HTERT RPE-1 (cell line): ENCODE data around the gene MTHFD1.

Source experiments
- in situ Hi-C: fragments of 300-500 bp; cut with MboI; formaldehyde crosslinking; loops from 4 replicates; pipeline ENCODE4 v1.14.3; 2020; ENCODE audit warnings: low sequenced_read_pairs

MTHFD1 gene

GRCh38 chr14:64488590-64489099, 100.5 kb downstream of the MTHFD1 start:
- in situ Hi-C loops = no loop called here

GRCh38 chr14:64491637-64492036, 103.5 kb downstream of the MTHFD1 start:
- in situ Hi-C loops = no loop called here

DNA sequence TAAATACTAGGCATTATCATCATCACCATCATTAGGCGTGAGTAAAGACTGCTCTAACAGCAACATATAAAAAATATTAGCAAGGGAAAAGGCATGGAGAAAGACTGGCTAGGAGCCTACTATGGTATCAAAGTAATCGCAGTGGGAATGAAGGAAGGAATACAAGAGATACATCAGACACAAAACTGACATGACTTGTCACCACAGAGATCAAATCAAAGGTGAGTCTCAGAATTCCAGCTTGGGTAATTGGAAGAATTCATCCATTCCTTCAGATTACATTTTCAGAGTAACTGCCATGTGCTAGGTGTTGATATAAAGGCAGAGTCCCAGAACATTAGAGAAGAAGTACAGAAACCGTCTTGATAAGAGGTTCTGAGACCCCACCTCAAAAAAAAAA, 105.3 kb downstream of the MTHFD1 start:
- in situ Hi-C loops = no loop called here

DNA sequence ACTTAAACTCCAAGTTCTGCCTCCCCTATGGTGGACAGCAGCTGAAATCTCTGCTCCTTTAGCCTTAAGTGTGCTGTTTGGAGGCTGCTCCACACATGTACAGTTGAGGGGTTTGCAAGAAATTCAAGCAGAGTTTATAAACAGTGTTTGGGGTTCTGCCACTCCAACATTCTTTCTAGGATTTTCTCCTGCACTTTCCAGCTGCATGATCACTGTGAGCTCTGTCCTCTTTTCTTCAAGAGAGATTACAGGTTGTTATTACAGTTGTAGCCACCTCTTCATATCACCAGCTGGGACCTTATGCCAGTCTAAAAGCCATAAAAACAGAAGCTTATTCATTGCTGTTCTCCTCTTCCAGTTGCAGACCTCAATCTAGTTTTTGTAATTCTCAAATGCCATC, 107.1 kb downstream of the MTHFD1 start:
- in situ Hi-C loops = no loop called here

GRCh38 chr14:64496764-64497163, 108.6 kb downstream of the MTHFD1 start:
- in situ Hi-C loops = no loop called here

- in situ Hi-C loops = no loop called here
Observed at GRCh38 chr14:64500088-64500487, 111.9 kb downstream of the MTHFD1 start.

GRCh38 chr14:64501411-64502171, 113.4 kb downstream of the MTHFD1 start:
- in situ Hi-C loops = no loop called here

DNA sequence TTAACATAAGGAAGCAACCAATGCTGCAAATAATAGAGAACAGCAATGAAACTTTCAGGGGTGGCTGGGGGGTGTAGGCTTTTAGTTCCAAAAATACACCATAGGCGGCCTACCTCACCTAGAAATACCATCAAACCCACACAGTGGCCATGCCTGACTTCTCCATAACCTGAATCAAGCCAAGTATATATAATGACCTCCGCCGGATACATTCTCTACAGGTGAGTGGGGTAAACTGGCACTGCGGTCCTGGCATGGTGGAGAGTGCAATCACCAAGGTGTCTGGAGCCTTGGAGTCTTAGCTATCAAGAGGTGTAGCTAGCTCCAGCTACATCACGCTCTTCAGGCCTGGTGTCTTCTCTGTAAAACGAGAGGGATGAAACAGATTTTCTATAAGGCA, 114.3 kb downstream of the MTHFD1 start:
- in situ Hi-C loops = no loop called here

DNA sequence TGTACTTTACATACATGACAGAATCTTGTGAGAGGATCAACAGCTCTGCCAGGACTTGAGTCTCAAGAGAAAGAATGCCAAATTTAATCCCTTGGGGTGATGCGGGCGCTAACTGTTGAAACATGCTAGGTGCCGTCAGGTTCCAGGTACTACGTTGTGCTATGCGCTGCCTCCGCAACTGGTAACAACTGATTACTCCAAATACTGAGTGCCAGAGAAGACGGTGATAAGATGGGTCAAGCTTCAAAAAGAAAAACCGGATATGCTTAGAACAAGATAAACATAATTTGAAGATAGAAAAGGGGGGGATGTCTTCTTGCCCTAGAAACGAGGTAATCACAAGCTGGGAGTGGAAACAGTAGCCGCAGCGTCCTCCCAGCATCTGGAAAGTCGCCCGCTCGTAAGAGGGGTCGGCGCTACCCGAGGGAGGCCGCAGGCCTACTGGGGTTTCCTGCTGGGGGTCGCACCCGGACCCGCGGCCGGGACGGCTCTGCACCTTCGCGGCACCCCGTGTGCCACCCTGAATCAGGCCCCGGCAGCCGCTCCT, 114.8 kb downstream of the MTHFD1 start:
- in situ Hi-C loops = no loop called here

- in situ Hi-C loops = no loop called here
Observed at GRCh38 chr14:64503434-64504309, 115.5 kb downstream of the MTHFD1 start, which contains the start of gene ZBTB25. ZBTB25 (minus strand) TSS chr14:64503838; CDS start chr14:64490533, 13,305 bp downstream.

DNA sequence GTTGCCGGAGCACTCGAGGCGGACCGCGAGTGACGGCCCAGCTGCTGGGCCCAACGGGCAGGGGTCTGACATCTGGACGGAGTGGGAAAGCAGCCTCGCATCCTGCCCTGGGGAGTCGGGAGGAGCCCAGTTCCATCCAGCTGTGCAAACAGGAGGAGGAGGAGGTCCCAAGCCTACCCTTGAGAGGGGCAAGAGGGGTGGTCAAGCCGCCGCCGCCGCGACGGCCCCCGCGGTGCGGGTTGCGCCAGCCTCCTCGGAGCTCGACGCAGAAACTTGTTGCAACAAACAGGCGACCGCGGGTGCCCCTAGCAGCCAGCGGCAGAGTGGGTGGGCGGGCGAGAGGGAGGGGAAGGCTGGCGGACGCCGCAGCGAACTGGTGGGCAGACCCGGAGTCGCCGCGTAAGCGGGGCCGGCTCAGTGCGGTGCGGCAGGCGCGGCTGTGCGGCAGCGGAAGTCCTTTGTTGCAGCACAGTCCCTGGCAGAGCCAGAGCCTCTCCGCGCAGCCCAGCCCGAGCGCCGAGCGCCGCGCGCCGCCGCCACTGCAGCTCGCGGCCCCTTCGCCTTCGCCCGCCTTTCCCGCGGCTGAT, 116.2 kb downstream of the MTHFD1 start, which contains the start of gene ZBTB1:
ZBTB1 (plus strand) TSS at position 461 of the 587 bp plus-strand sequence. CDS start 16,735 bp downstream, outside the sequence.
- in situ Hi-C loops = no loop called here

GRCh38 chr14:64504897-64505794, 117.0 kb downstream of the MTHFD1 start:
- in situ Hi-C loops = no loop called here

- in situ Hi-C loops = no loop called here
Observed at GRCh38 chr14:64506721-64507120, 118.6 kb downstream of the MTHFD1 start.

DNA sequence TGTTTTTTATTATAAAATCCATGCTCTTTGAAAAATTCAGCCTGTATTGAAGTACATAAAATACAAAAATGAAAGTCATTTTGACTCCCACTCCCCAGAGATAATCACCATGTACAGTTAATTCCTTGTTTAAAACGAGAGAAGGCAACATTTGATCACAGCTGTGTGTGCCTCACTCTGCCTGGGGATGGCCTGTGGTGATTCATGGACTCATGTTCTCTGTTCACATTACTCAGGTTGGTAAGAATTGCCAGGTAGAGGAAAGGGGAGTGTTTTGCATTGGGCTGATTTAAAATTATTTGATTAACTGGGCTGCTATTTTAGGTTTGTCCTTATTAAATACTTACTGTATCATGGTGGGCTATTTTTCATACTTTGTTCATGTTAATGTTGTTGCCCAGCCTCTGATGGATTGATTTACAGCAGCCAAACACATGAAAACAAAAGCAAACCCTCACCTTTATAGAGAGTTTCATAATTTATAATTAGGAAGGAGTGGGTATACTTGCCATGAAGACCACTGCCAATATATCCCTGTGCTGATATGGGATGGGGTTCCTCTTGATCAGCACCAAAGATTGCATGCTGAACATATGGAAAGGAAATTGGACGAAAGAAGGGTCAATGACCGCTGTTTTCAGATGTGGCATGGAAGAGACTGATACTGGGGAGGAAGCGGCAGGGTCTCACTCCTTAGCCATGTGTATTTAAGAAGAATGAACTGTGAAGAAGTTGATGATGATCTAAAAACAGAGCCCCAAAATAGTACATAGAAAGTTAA, 119.4 kb downstream of the MTHFD1 start:
- in situ Hi-C loops = no loop called here

- in situ Hi-C loops = no loop called here
Observed at GRCh38 chr14:64508215-64508776, 120.1 kb downstream of the MTHFD1 start.

DNA sequence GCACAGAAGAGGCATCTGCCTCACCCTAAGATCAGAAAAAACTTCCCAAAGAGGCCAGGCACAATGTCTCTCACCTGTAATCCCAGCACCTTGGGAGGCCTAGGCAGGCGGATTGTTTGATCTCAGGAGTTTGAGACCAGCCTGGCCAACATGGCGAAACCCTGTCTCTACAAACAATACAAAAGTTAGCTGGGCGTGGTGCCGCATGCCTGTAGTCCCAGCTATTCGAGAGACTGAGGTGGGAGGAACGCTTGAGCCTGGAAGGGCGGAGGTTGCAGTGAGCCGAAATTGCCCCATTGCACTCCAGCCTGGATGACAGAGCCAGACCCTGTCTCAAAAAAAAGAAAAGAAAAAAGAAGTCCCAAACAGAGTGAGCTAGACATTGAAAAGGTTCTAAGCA, 120.9 kb downstream of the MTHFD1 start:
- in situ Hi-C loops = no loop called here
